GM18951 (cell line): Measurements from ENCODE around the gene LSM14B.

Experiments
- POLR2A ChIP-seq: IDR thresholded peaks from 4 replicates; pipeline ENCODE4 v1.6.1; 2011; ENCODE audit warnings: mild to moderate bottlenecking; ENCODE audit not compliant: insufficient read length, insufficient read depth; ENCODE audit errors: extremely low read depth
- in situ Hi-C: fragments of 300-500 bp; cut with MboI; formaldehyde crosslinking; loops from one replicate; pipeline ENCODE4 v1.12.0; 2022; ENCODE audit warnings: low sequenced_read_pairs, mixed read lengths, inconsistent platforms; ENCODE audit not compliant: unreplicated experiment

The LSM14B gene

GRCh38 chr20:62174870-62175624 is 52.8 kb downstream of the LSM14B start:
- TF ChIP-seq POLR2A: no peak
- in situ Hi-C loops: no loop called here

DNA sequence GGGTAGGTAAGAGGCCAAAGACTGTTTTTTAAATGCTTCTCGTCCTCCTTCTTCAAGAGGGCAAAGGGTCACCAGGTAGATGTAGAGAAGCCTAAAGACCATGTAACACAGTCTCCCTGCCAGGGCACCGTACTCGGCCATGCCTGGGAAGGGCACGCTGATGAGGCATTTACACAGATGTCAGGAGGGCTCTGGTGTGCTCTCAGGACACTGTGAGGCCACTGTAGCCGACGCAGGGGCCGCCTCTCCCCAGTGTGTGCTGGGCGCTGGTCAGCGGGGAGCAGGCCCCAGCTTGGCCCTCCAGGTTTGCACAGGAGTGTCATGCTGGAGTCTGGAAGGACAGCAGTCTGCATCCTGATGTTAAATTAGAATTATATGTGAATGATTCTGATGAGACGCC is 53.4 kb downstream of the LSM14B start:
- in situ Hi-C loops: no loop called here
- no peak for TF ChIP-seq POLR2A

GRCh38 chr20:62176866-62177265 is 54.6 kb downstream of the LSM14B start:
- TF ChIP-seq POLR2A: no peak
- in situ Hi-C loops: no loop called here

DNA sequence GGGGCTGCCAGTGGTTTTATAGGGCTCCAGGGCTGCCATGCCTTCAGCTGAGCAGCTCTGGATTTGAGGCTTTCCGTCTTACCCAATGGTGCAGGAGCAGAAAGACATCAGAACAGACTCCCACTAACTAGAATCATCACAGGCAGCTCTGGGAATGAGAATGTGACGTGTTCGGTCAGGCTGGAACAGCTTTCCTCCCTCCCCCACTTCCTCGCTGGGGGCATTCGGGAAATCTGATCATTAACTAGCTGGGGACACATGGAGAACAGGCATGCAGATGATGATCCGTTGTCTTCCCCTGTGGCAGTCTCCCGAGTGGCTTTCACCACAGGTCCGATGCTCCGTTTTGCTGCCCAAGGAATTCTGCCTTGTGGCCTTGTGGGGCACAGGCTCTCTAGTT is 55.0 kb downstream of the LSM14B start:
- in situ Hi-C loops: no loop called here
- no peak for TF ChIP-seq POLR2A

DNA sequence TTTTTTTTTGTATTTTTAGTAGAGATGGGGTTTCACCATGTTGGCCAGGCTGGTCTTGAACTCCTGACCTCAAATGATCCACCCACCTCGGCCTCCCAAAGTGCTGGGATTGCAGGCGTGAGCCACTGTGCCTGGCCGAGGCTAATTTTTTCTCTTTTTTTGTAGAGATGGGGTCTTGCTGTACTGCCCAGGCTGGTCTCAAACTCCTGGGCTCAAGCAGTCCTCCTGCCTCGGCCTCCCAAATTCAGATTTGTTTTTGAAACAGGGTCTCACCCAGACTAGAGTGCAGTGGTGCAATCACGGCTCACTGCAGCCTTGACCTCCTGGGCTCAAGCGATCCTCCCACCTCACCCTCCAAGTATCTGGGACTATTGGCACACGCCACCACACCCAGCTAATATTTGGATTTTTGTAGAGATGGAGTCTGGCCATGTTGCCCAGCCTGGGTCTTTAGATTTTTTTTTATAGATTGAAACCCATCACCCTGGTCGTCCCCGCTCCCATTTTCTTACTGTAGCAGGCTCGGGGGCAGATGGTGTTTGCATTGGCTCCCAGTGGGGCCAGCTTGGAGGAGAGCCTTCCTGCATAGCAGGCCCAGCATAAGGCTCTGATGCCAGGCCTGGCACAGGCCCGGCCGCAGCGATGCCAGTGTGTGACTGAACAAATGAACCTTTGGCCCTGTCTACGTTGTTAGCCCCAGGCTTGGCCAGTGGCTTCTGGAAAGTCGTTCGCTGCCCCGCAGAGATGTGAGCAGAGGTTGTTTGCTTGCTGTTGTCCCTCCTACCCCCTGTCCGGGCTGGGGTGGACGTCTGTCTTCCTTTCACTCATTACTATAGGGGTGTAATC is 56.3 kb downstream of the LSM14B start:
- TF ChIP-seq POLR2A: no peak
- in situ Hi-C loops: no loop called here

GRCh38 chr20:62179162-62179504 is 56.9 kb downstream of the LSM14B start:
- TF ChIP-seq POLR2A: no peak
- in situ Hi-C loops: no loop called here

DNA sequence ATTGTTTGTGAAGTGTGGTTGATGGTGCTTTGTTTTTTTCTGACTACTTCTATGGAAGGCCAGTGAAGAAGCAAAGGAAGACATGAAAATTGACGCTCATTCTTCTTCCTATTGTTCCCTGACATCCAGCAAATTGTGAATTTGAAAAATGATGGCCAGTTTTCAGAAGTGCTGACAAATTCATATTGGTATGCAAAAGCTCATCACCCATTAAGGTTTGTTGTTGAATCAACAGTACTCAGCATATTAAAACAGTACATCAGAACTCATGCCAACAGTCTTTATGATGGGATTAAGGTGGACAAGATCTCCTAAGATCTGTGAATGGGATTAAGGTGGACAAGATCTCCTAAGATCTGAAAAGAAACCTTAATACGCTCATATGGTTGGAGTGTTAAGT is 59.5 kb downstream of the LSM14B start:
- in situ Hi-C loops: no loop called here
- TF ChIP-seq POLR2A: no peak

GRCh38 chr20:62182469-62183425 is 60.5 kb downstream of the LSM14B start, which contains the start of gene MTG2:
Gene MTG2 (plus strand): TSS chr20:62183028. CDS start chr20:62193421, 10,393 bp downstream.
- TF ChIP-seq POLR2A: peak; percentile 99
- in situ Hi-C loops: no loop called here

GRCh38 chr20:62183426-62184142 is 61.3 kb downstream of the LSM14B start:
- in situ Hi-C loops: no loop called here
- TF ChIP-seq POLR2A: no peak
